Omental fat pad (tissue), 4 donors: ENCODE results near the gene DNAAF5. TPM values are rescaled to one million over a fixed set of nuclear protein-coding genes. Genes with fewer than 3 reads are reported as not detected.

Source experiments
- ATAC-seq: fragments of 150-250 bp; one replicate; pipeline ENCODE4 v1.9.1; 2016; ENCODE audit warnings: mild to moderate bottlenecking, moderate library complexity; ENCODE audit not compliant: low FRiP score
- DNase-seq: peaks from one replicate; pipeline ENCODE4 v3.0.0-alpha.2; 2019; ENCODE audit warnings: low spot score
- CTCF ChIP-seq, 3 donors: fragments of 450-650 bp; IDR thresholded peaks; one replicate each; pipeline ENCODE4 v1.5.1; 2016 to 2017; ENCODE audit warnings: antibody characterized with exemption in 3 of 3, mild to moderate bottlenecking in 3 of 3, moderate library complexity in 2 of 3
- total RNA-seq, 4 donors: library from RNA; depleted of rRNA; stranded (reverse); fragments of >200 nt; gene quantifications; one replicate each; pipeline ENCODE4 v1.1.0, GENCODE V29; 2016

The DNAAF5 gene
- total RNA-seq, 4 donors from 2014 or later, result 15.7 to 27.1 (median 25.1) TPM

GRCh38 chr7:730501-731439 is 4.3 kb downstream of the DNAAF5 start:
- ATAC-seq (no peak), DNase-seq (no peak)
- TF ChIP-seq CTCF (IDR thresholded peaks at IDR 0.05), result no peak

- no peak for ATAC-seq
- TF ChIP-seq CTCF (IDR thresholded peaks at IDR 0.05), result no peak
- DNase-seq, result no peak
Measured at GRCh38 chr7:731440-732085, 5.1 kb downstream of the DNAAF5 start.

GRCh38 chr7:732094-732541 is 5.6 kb downstream of the DNAAF5 start:
- TF ChIP-seq CTCF (IDR thresholded peaks at IDR 0.05), result no peak
- ATAC-seq, result peak; percentile 33
- no peak for DNase-seq

- DNase-seq, result no peak
- ATAC-seq, result no peak
- TF ChIP-seq CTCF (IDR thresholded peaks at IDR 0.05), result no peak
Measured at GRCh38 chr7:732556-732955, 6.1 kb downstream of the DNAAF5 start.

GRCh38 chr7:734214-734613 is 7.7 kb downstream of the DNAAF5 start:
- DNase-seq (no peak), ATAC-seq (no peak)
- no peak for TF ChIP-seq CTCF (IDR thresholded peaks at IDR 0.05)

GRCh38 chr7:734808-735207 is 8.3 kb downstream of the DNAAF5 start:
- DNase-seq, result no peak

More at GRCh38 chr7:734808-735207, 8.3 kb downstream of the DNAAF5 start:
- TF ChIP-seq CTCF (IDR thresholded peaks at IDR 0.05), result no peak
- no peak for ATAC-seq
